Measurements from ENCODE around the gene PGAM2.
A peak's percentile ranks its signal among the peaks of the same experiment; 100 is the strongest.

PGAM2 gene

DNA sequence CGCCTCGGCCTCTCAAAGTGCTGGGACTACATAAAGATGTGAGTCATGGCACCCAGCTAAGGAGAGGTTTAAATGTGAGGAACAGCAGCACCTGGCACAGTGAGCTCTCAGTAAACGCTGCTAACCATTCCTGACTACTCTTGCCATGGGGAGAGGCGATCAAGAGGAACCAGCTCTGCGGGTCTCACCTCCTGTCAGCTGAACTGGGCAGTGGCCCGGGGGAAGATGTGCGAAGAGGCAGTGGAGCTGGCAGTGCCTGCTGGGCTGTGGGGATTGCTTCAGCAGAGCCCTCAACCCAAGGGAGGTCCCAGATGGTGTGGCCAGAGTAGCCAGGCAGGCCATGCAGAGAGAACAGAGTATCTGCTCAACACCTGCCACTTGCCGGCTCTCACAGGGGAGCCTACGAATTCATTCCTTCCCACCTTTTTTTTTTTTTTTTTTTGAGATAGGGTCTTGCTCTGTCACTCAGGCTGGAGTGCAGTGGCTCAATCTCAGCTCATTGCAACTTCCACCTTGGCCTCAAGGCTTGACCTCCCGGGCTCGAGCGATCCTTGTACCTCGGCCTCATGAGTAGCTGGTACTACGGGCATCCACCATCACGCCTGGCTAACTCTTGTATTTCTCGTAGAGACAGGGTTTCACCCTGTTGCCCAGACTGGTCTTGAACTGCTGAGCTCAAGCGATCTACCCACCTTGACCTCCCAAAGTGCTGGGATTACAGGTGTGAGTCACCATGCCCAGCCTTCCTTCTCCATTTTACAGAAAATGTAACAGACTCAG lies 10.1 kb upstream of the PGAM2 start:
- no peak overlapping the region for H3K27ac ChIP-seq (ENCODE audit: low read depth, low read length)
- peaks cover 31 to 75% of the 10 kb centered on the region in 2 donors for H3K36me3 ChIP-seq (ENCODE audit: control insufficient read depth in 1 of 2, insufficient read depth in 2 of 2, low read length in 2 of 2)
- no peaks in the 10 kb centered on the region for H3K27me3 ChIP-seq (ENCODE audit: control insufficient read depth in 1 of 2, insufficient read depth in 2 of 2, low read length in 2 of 2)
- peaks cover 36 to 40% of the 10 kb centered on the region in 2 donors for H3K4me1 ChIP-seq (ENCODE audit: control insufficient read depth in 1 of 2, insufficient read depth in 2 of 2, low read length in 2 of 2)
- no peak overlapping the region for H3K9ac ChIP-seq (ENCODE audit: low read depth in 1 of 2, low read length in 2 of 2)
- no peak overlapping the region for H3K4me3 ChIP-seq (ENCODE audit: low read depth in 1 of 2, low read length in 2 of 2)
- no peaks in the 10 kb centered on the region for H3K9me3 ChIP-seq (ENCODE audit: control insufficient read depth in 1 of 2, low read length in 2 of 2)

DNA sequence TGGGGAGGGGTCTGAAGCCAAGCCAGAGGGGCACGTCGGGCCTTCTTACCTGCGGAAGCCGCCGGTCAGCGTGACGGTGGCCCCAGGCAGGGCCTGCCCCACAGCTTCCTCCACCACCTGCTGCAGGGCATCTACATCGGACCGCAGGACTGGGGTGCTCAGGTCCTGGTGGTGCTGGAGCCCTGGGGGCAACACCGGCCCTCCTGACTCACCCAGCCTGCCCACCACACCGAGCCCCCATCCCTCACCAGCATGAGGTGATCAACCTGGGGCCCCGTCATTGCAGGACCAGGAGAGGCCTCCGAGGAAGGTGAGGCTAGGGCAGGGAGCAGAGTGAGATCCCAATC lies 9.0 kb upstream of the PGAM2 start:
- Histone ChIP-seq H3K4me1 (ENCODE audit: control insufficient read depth in 1 of 2, insufficient read depth in 2 of 2, low read length in 2 of 2) (peaks cover 35 to 39% of the 10 kb centered on the region in 2 donors), H3K27ac (ENCODE audit: low read depth, low read length) (peak overlapping the region; percentile 52), H3K9ac (ENCODE audit: low read depth in 1 of 2, low read length in 2 of 2) (peak overlapping the region; percentile 35 to 54), H3K9me3 (ENCODE audit: control insufficient read depth in 1 of 2, low read length in 2 of 2) (no peaks in the 10 kb centered on the region), H3K36me3 (ENCODE audit: control insufficient read depth in 1 of 2, insufficient read depth in 2 of 2, low read length in 2 of 2) (peaks cover 22 to 63% of the 10 kb centered on the region in 2 donors), H3K4me3 (ENCODE audit: low read depth in 1 of 2, low read length in 2 of 2) (no peak overlapping the region), H3K27me3 (ENCODE audit: control insufficient read depth in 1 of 2, insufficient read depth in 2 of 2, low read length in 2 of 2) (no peaks in the 10 kb centered on the region)

DNA sequence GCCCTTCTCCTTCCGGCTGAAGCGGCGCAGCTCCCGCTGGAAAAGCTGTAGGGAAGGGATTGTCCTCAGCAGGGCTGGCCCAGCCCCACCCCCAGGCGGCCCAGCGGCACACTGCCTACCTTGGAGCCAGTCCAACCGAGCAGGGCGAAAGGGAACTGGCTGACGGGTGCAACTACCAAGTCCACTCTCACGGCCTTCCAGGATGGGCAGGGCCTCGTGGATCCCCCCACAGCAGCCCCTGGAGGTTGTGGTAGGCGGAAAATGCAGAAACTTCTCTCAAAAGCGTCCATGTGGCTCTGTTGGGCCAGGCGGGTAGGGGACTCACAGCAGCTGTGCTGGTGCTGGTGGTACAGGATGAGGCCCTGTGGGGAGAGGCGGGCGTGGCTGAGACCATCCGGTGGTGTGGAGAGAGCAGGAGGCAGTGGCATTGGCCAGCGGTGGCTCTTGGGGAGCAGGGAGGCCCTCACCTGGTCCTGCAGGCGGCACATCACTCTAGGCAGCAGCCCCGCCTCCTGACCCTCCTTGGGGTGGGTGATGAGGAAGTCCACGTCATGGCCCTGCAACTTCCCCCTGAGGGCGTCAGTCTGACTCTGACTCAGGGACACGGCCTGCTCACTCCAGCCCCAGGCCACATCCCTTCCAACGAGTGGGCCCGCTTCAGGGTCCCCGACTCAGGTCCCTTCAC lies 8.4 kb upstream of the PGAM2 start:
- peak overlapping the region; percentile 73 for H3K27ac ChIP-seq (ENCODE audit: low read depth, low read length)
- H3K27me3 ChIP-seq (ENCODE audit: control insufficient read depth in 1 of 2, insufficient read depth in 2 of 2, low read length in 2 of 2): no peaks in the 10 kb centered on the region
- H3K9ac ChIP-seq (ENCODE audit: low read depth in 1 of 2, low read length in 2 of 2): peak overlapping the region; percentile 35 to 54
- H3K36me3 ChIP-seq (ENCODE audit: control insufficient read depth in 1 of 2, insufficient read depth in 2 of 2, low read length in 2 of 2): peaks cover 18 to 58% of the 10 kb centered on the region in 2 donors
- no peak overlapping the region for H3K4me3 ChIP-seq (ENCODE audit: low read depth in 1 of 2, low read length in 2 of 2)
- no peaks in the 10 kb centered on the region for H3K9me3 ChIP-seq (ENCODE audit: control insufficient read depth in 1 of 2, low read length in 2 of 2)
- H3K4me1 ChIP-seq (ENCODE audit: control insufficient read depth in 1 of 2, insufficient read depth in 2 of 2, low read length in 2 of 2): peaks cover 35 to 39% of the 10 kb centered on the region in 2 donors

DNA sequence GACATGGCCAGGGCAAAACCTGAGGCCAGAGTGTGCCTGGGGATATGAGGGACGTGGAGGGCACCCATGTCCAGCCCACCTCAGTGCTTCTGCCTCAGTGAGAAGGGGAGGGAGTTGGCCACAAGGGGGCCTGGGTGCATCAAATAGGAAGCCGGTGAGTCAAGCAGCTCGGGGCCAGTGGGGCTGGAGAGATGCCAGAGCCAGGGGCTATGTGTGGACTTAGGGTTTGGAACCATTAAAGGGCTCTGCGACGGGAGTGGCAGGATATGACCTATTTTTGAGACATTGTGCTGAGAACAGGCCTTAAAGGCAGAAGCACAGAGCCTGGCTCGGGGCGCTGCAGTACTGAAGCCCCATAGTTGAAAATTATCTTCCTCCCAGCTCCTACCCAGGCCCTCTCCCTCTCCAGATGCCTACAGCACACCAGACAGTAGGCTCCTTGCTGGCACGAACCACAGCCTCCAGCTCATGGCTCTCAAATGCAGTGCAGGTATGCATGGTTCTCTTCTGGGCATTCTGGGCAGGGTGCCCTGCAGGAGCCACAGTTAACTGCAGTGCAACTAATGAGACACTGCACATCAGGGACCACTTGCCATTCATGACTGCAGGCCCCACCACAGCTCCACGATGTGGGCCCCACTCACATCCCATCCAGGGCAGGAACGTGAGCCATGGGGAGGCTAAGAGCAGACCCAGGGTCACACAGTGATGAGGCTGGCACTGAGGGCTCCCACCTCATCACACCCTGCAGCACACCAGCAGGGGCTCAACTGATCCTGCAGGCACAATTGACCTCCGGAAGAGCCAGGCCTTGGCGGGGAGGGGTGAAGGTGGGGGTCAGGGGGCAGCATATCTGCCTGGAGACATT lies 7.2 kb upstream of the PGAM2 start:
- H3K9ac ChIP-seq (ENCODE audit: low read depth in 1 of 2, low read length in 2 of 2): peak overlapping the region in 1 of 2 donors; percentile 35
- no peak overlapping the region for H3K4me3 ChIP-seq (ENCODE audit: low read depth in 1 of 2, low read length in 2 of 2)
- peaks cover 35 to 39% of the 10 kb centered on the region in 2 donors for H3K4me1 ChIP-seq (ENCODE audit: control insufficient read depth in 1 of 2, insufficient read depth in 2 of 2, low read length in 2 of 2)
- no peaks in the 10 kb centered on the region for H3K27me3 ChIP-seq (ENCODE audit: control insufficient read depth in 1 of 2, insufficient read depth in 2 of 2, low read length in 2 of 2)
- no peaks in the 10 kb centered on the region for H3K9me3 ChIP-seq (ENCODE audit: control insufficient read depth in 1 of 2, low read length in 2 of 2)
- no peak overlapping the region for H3K27ac ChIP-seq (ENCODE audit: low read depth, low read length)
- H3K36me3 ChIP-seq (ENCODE audit: control insufficient read depth in 1 of 2, insufficient read depth in 2 of 2, low read length in 2 of 2): peaks cover 8 to 46% of the 10 kb centered on the region in 2 donors

DNA sequence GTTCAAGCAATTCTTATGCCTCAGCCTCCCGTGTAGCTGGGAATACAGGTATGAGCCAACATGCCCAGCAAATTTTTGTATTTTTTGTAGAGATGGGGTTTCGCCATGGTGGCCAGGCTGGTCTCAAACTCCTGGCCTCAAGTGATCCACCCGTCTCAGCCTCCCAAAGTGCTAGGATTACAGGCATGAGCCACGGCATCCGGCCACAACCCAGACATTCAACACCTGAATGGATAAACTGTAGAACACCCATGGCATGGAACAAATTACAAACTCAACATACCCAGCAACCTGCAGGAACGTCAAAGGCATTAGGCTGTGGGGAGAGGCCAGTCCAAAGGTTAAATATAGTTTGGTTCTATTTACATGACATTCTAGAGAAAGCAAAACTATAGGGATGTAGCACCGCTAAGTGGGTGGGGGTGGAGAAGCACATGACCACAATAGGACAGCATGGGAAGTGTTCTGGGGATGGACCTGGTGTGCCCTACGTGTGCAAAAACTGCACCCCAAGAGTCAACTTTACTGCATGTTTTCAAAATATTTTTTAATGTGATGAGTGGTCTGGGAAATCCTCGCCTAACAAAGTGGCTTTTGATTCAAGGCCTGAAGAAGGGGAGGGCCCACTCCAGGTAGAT lies 6.5 kb upstream of the PGAM2 start:
- peaks cover 8 to 38% of the 10 kb centered on the region in 2 donors for H3K36me3 ChIP-seq (ENCODE audit: control insufficient read depth in 1 of 2, insufficient read depth in 2 of 2, low read length in 2 of 2)
- no peak overlapping the region for H3K27ac ChIP-seq (ENCODE audit: low read depth, low read length)
- H3K9ac ChIP-seq (ENCODE audit: low read depth in 1 of 2, low read length in 2 of 2): no peak overlapping the region
- no peak overlapping the region for H3K4me3 ChIP-seq (ENCODE audit: low read depth in 1 of 2, low read length in 2 of 2)
- peaks cover 35 to 39% of the 10 kb centered on the region in 2 donors for H3K4me1 ChIP-seq (ENCODE audit: control insufficient read depth in 1 of 2, insufficient read depth in 2 of 2, low read length in 2 of 2)
- H3K9me3 ChIP-seq (ENCODE audit: control insufficient read depth in 1 of 2, low read length in 2 of 2): no peaks in the 10 kb centered on the region
- H3K27me3 ChIP-seq (ENCODE audit: control insufficient read depth in 1 of 2, insufficient read depth in 2 of 2, low read length in 2 of 2): no peaks in the 10 kb centered on the region

DNA sequence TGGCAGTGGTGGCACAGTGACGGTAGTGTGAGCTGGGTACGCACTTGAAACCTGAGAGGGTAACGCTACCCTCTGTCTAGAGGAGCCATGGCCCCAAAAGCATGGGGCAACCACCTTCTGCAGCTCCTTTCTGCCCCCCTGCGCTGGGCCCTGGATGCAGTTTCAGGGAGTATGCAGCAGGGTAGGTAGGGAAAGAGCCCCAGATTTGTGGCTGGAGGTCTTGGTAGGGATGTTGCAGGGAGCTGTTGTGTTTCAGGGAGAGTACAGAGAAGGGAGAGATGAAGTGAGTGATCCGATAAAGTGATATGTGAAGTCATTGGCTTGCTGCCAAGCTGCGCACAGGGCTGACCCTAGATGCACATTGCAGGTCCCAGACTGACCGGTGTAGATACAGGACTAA lies 2.7 kb upstream of the PGAM2 start:
- Histone ChIP-seq H3K9ac (ENCODE audit: low read depth in 1 of 2, low read length in 2 of 2) (no peak overlapping the region), H3K27me3 (ENCODE audit: control insufficient read depth in 1 of 2, insufficient read depth in 2 of 2, low read length in 2 of 2) (no peaks in the 10 kb centered on the region), H3K36me3 (ENCODE audit: control insufficient read depth in 1 of 2, insufficient read depth in 2 of 2, low read length in 2 of 2) (peaks cover 5% of the 10 kb centered on the region in 2 donors), H3K27ac (ENCODE audit: low read depth, low read length) (no peak overlapping the region), H3K9me3 (ENCODE audit: control insufficient read depth in 1 of 2, low read length in 2 of 2) (no peaks in the 10 kb centered on the region), H3K4me3 (ENCODE audit: low read depth in 1 of 2, low read length in 2 of 2) (no peak overlapping the region), H3K4me1 (ENCODE audit: control insufficient read depth in 1 of 2, insufficient read depth in 2 of 2, low read length in 2 of 2) (peaks cover 31 to 40% of the 10 kb centered on the region in 2 donors)

DNA sequence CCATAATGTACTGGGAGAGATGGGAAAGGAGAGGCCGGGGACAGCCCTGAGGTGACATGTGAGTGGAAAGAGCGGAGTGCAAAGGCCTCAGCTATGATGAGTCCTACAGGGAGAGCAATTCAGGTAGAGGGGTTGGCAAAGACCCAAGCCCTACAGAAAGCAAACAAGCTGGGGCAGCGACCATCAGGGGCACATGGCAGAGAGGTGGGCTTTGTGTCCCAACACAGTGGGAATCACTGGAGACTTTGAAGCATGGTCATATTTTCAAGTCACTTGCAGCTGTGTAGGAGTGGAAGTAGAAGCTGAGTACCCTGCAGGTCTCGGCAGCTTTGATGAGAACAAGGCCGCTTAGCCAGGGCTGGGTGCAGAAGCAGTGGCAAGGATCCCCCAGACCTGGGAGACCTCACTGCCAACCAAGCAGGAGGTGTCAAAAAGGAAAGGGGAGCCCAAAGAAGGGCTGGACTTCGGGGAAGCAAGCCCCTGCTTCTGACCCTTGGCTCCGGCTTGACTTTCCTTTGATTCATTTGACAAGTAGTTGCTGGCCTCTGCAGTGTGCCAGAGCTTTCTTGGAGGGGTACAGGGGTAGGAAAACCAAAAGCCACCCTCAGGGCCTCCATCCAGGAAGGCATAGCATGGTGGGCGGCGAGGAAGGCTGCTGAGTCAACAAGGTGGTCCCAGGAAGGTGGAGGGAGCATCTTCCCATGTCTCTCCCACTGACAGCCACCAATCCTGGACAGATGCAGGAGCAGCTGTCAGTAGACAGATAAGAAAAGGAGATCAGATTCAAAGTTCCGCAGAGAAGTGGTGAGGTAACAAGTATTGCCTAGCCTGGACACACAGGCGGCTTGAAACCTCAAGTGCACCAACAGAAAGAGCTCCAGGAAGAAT lies 1.9 kb upstream of the PGAM2 start:
- H3K9ac ChIP-seq (ENCODE audit: low read depth in 1 of 2, low read length in 2 of 2): no peak overlapping the region
- H3K36me3 ChIP-seq (ENCODE audit: control insufficient read depth in 1 of 2, insufficient read depth in 2 of 2, low read length in 2 of 2): peaks cover 0 to 3% of the 10 kb centered on the region in 2 donors
- no peaks in the 10 kb centered on the region for H3K9me3 ChIP-seq (ENCODE audit: control insufficient read depth in 1 of 2, low read length in 2 of 2)
- no peaks in the 10 kb centered on the region for H3K27me3 ChIP-seq (ENCODE audit: control insufficient read depth in 1 of 2, insufficient read depth in 2 of 2, low read length in 2 of 2)
- no peak overlapping the region for H3K27ac ChIP-seq (ENCODE audit: low read depth, low read length)
- H3K4me1 ChIP-seq (ENCODE audit: control insufficient read depth in 1 of 2, insufficient read depth in 2 of 2, low read length in 2 of 2): peaks cover 23 to 33% of the 10 kb centered on the region in 2 donors
- no peak overlapping the region for H3K4me3 ChIP-seq (ENCODE audit: low read depth in 1 of 2, low read length in 2 of 2)

DNA sequence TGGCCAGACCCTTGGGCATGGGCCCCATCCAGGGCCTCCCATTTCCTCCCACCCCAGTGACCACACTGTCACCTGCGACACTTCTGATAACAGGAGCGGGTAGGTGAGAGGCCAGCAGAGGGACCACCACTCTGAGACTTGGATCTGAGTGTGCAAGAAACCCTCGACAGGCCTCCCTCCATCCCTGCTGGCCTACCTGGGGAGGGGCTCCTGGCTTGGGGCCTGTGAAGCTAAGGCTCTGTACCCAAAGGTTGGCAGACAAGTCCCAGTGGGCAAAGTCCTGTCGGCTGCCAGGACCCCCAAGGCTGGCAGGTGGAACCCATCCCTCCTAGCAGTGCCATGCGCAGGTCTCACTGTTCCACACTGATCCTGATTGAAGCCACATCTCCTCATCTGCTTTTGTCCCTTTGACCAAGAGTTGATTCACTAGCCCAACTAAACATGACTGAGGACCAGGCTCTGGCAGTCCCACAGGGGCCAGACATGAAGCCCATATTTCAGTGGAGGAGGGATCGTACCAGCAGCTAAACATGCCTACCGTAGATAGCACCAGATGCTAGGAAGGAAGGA lies 1.2 kb upstream of the PGAM2 start:
- Histone ChIP-seq H3K27me3 (ENCODE audit: control insufficient read depth in 1 of 2, insufficient read depth in 2 of 2, low read length in 2 of 2) (no peaks in the 10 kb centered on the region), H3K9ac (ENCODE audit: low read depth in 1 of 2, low read length in 2 of 2) (no peak overlapping the region), H3K27ac (ENCODE audit: low read depth, low read length) (no peak overlapping the region), H3K4me3 (ENCODE audit: low read depth in 1 of 2, low read length in 2 of 2) (no peak overlapping the region), H3K4me1 (ENCODE audit: control insufficient read depth in 1 of 2, insufficient read depth in 2 of 2, low read length in 2 of 2) (peaks cover 16 to 27% of the 10 kb centered on the region in 2 donors), H3K9me3 (ENCODE audit: control insufficient read depth in 1 of 2, low read length in 2 of 2) (no peaks in the 10 kb centered on the region), H3K36me3 (ENCODE audit: control insufficient read depth in 1 of 2, insufficient read depth in 2 of 2, low read length in 2 of 2) (peaks cover 0 to 9% of the 10 kb centered on the region in 2 donors)

DNA sequence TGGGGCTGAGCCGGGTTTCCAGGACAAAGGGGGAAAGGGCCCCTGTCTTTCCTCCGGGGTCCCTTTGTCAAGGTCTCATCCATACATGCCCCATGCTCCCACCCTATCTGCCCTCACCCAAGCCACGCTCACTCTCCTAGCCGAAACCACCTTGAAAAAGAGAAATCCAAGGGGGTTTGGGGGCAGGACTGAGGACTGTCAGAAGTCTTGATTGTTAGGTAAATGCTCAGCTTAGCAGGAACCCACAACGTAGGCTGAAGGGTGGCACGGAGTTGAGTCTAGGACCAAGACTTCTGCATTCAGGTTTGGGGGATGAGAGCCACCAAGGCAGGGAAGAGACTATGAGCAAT lies 719 bp upstream of the PGAM2 start:
- Histone ChIP-seq H3K36me3 (ENCODE audit: control insufficient read depth in 1 of 2, insufficient read depth in 2 of 2, low read length in 2 of 2) (peaks cover 3 to 13% of the 10 kb centered on the region in 2 donors), H3K27me3 (ENCODE audit: control insufficient read depth in 1 of 2, insufficient read depth in 2 of 2, low read length in 2 of 2) (no peaks in the 10 kb centered on the region), H3K9ac (ENCODE audit: low read depth in 1 of 2, low read length in 2 of 2) (no peak overlapping the region), H3K9me3 (ENCODE audit: control insufficient read depth in 1 of 2, low read length in 2 of 2) (no peaks in the 10 kb centered on the region), H3K4me3 (ENCODE audit: low read depth in 1 of 2, low read length in 2 of 2) (no peak overlapping the region), H3K4me1 (ENCODE audit: control insufficient read depth in 1 of 2, insufficient read depth in 2 of 2, low read length in 2 of 2) (peaks cover 11 to 27% of the 10 kb centered on the region in 2 donors), H3K27ac (ENCODE audit: low read depth, low read length) (no peak overlapping the region)

Data from duodenal mucosa (tissue), 2 donors.